Measurements from ENCODE around the gene CEP192.
A peak's percentile ranks its signal among the peaks of the same experiment; 100 is the strongest.

Gene CEP192

GRCh38 chr18:13105059-13105458 lies 113.9 kb downstream of the CEP192 start:
- no peak for DNase-seq (ENCODE audit: low read depth)

- DNase-seq (ENCODE audit: low read depth): no peak
These were observed 115.9 kb downstream of the CEP192 start for GRCh38 chr18:13107074-13107473.

GRCh38 chr18:13108330-13108729 lies 117.2 kb downstream of the CEP192 start:
- no peak for DNase-seq (ENCODE audit: low read depth)

- no peak for DNase-seq (ENCODE audit: low read depth)
These were observed 119.4 kb downstream of the CEP192 start for GRCh38 chr18:13110559-13110958.

GRCh38 chr18:13112982-13113381 lies 121.8 kb downstream of the CEP192 start:
- no peak for DNase-seq (ENCODE audit: low read depth)

GRCh38 chr18:13120255-13120654 lies 129.1 kb downstream of the CEP192 start:
- no peak for DNase-seq (ENCODE audit: low read depth)

GRCh38 chr18:13120983-13121441 lies 129.8 kb downstream of the CEP192 start:
- DNase-seq (ENCODE audit: low read depth): no peak

GRCh38 chr18:13124411-13124810 lies 133.2 kb downstream of the CEP192 start:
- DNase-seq (ENCODE audit: low read depth): no peak

- no peak for DNase-seq (ENCODE audit: low read depth)
These were observed 134.0 kb downstream of the CEP192 start for GRCh38 chr18:13125191-13125590.

- no peak for DNase-seq (ENCODE audit: low read depth)
These were observed 135.9 kb downstream of the CEP192 start for GRCh38 chr18:13126966-13127598.

GRCh38 chr18:13131283-13131682 lies 140.1 kb downstream of the CEP192 start:
- DNase-seq (ENCODE audit: low read depth): no peak

GRCh38 chr18:13134551-13135401 lies 143.6 kb downstream of the CEP192 start:
- DNase-seq (ENCODE audit: low read depth): no peak

GRCh38 chr18:13136056-13136903 lies 145.1 kb downstream of the CEP192 start:
- DNase-seq (ENCODE audit: low read depth): peak; percentile 59

- no peak for DNase-seq (ENCODE audit: low read depth)
These were observed 145.9 kb downstream of the CEP192 start for GRCh38 chr18:13136904-13137669.

- DNase-seq (ENCODE audit: low read depth): peak; percentile 28
These were observed 146.7 kb downstream of the CEP192 start for GRCh38 chr18:13137670-13138419.

GRCh38 chr18:13138420-13139139 lies 147.4 kb downstream of the CEP192 start:
- DNase-seq (ENCODE audit: low read depth): no peak

GRCh38 chr18:13139885-13140450 lies 148.8 kb downstream of the CEP192 start:
- DNase-seq (ENCODE audit: low read depth): no peak

- DNase-seq (ENCODE audit: low read depth): no peak
These were observed 150.0 kb downstream of the CEP192 start for GRCh38 chr18:13141209-13141608.

- DNase-seq (ENCODE audit: low read depth): no peak
These were observed 154.6 kb downstream of the CEP192 start for GRCh38 chr18:13145636-13146190.

GRCh38 chr18:13147130-13147529 lies 156.0 kb downstream of the CEP192 start:
- no peak for DNase-seq (ENCODE audit: low read depth)

Measured in activated T-cell treated with anti-CD3 and anti-CD28 coated beads for 48 hours (primary cell).